ENCODE data around the gene PALS2. TPM values are rescaled to one million over a fixed set of nuclear protein-coding genes. Genes with fewer than 3 reads are reported as not detected.
A peak's percentile ranks its signal among the peaks of the same experiment; 100 is the strongest.

Gene PALS2
- total RNA-seq, 4 donors from 2014 or later = 3.8 to 14.1 (median 9.2) TPM

DNA sequence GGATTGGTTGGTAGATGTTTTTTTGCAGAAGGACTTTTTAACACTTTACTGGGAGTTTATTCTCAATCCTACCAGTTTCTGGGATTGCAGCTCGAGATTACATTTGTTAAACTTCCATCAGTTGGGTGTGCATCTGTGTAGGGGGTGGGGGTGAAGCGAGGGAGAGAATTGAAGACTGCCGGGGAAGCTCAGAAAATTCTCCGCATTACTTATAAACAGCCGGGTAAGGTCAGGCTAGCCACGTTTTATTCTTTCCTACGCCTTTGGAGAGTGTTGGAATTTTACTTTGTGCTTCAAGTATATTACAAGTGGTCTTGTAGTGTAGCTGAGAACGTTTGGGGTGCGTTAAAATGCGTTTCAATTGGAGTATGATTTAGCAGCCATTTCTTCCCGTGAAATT, 1.1 kb downstream of the PALS2 start:
- Histone ChIP-seq H3K27me3 (no peaks in the 10 kb centered on the region), H3K36me3 (no peaks in the 10 kb centered on the region), H3K4me1 (peaks cover 4 to 35% (median 4%) of the 10 kb centered on the region in 3 donors), H3K4me3 (peak overlapping the region; percentile 71 to 87 (median 78)), H3K9me3 (no peaks in the 10 kb centered on the region), H3K27ac (peak overlapping the region in 3 of 4 donors; percentile 70 to 84 (median 73))
- intact Hi-C loops (cut with DNase I) = no loop called here
- DNase-seq = no peak
- WGBS, 2 donors = 7 to 15% methylated on average over 11 of the region's 11 CpGs
- TF ChIP-seq, protein P1, sequence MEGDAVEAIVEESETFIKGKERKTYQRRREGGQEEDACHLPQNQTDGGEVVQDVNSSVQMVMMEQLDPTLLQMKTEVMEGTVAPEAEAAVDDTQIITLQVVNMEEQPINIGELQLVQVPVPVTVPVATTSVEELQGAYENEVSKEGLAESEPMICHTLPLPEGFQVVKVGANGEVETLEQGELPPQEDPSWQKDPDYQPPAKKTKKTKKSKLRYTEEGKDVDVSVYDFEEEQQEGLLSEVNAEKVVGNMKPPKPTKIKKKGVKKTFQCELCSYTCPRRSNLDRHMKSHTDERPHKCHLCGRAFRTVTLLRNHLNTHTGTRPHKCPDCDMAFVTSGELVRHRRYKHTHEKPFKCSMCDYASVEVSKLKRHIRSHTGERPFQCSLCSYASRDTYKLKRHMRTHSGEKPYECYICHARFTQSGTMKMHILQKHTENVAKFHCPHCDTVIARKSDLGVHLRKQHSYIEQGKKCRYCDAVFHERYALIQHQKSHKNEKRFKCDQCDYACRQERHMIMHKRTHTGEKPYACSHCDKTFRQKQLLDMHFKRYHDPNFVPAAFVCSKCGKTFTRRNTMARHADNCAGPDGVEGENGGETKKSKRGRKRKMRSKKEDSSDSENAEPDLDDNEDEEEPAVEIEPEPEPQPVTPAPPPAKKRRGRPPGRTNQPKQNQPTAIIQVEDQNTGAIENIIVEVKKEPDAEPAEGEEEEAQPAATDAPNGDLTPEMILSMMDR (IDR thresholded peaks at IDR 0.05) = no peak
- no peak for TF ChIP-seq POLR2A (IDR thresholded peaks at IDR 0.05)

DNA sequence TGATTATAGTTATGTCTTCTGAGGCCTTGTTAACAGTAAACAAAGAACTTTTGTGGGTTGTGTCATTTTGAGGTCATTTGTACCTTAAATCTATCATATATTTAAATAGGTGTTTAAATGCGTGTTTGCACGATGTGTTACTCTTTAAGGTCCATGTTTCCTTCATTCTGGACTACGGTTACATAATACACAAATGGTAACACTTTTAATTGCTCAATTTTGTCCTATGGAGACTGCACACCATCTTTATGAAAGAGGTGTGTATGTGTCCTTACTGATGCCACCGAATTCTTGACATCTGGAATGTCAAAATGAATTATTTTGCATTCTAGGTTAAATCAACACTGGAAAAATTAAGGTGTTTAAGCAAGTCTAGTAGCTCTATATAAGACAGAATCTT, 1.7 kb downstream of the PALS2 start:
- H3K36me3 ChIP-seq = no peaks in the 10 kb centered on the region
- H3K9me3 ChIP-seq = no peaks in the 10 kb centered on the region
- H3K27me3 ChIP-seq = no peaks in the 10 kb centered on the region
- H3K4me1 ChIP-seq = peaks cover 4 to 35% (median 4%) of the 10 kb centered on the region in 3 donors
- peak overlapping the region in 1 of 4 donors; percentile 87 for H3K4me3 ChIP-seq
- TF ChIP-seq POLR2A (IDR thresholded peaks at IDR 0.05) = no peak
- TF ChIP-seq, protein P1 (IDR thresholded peaks at IDR 0.05) = no peak
- no peak overlapping the region for H3K27ac ChIP-seq
- intact Hi-C loops (cut with DNase I) = no loop called here
- DNase-seq = no peak
- 70 to 74% methylated on average over 4 of the region's 4 CpGs for WGBS, 2 donors

DNA sequence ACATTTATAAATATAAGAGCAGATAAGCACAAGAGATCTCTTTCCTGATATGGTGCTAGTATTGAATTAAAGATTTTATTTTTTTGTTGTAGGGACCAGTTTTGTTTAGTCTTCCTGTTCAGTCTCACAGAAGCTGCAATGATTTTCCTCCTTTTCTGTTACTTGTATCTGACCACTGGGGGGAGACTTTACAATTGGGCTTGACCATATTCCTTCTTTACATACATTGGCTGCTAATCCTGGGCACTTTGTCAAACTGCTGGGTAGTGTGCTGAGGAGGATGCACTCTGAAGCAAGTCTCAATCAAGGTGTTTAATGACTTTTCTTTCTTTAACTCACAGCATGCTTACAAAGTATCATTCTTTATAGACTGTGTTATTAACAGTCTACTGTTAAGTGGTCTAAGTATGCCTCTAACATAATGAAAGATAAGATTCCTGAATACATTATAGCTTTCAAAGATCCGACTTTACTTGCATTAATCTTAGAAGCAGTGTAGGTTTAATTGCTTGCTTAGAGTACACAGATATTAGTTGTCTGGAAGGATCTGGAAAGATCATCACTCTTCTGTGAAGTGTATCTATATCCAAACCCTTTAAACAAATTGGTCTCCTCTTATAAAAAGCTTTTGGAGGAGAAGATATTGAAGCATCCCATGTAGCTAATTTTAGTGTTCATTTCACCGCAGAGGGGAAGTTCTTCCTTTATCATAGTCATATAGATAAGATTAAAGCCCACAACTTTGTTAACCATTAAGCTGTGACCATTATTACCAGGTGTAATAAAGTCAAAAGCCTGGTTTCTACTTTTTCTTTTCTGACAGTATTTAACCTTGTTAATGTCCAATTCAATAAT, 3.1 kb downstream of the PALS2 start:
- intact Hi-C loops (cut with DNase I) = no loop called here
- no peak for DNase-seq
- Histone ChIP-seq H3K4me3 (no peak overlapping the region), H3K27ac (no peak overlapping the region), H3K4me1 (peaks cover 4 to 42% (median 4%) of the 10 kb centered on the region in 3 donors), H3K27me3 (no peaks in the 10 kb centered on the region), H3K9me3 (no peaks in the 10 kb centered on the region), H3K36me3 (no peaks in the 10 kb centered on the region)
- TF ChIP-seq, protein P1 (IDR thresholded peaks at IDR 0.05) = peak; percentile 34 to 55 (median 48)
- TF ChIP-seq POLR2A (IDR thresholded peaks at IDR 0.05) = no peak
- WGBS, 2 donors = 32 to 42% methylated on average over 2 of the region's 2 CpGs

DNA sequence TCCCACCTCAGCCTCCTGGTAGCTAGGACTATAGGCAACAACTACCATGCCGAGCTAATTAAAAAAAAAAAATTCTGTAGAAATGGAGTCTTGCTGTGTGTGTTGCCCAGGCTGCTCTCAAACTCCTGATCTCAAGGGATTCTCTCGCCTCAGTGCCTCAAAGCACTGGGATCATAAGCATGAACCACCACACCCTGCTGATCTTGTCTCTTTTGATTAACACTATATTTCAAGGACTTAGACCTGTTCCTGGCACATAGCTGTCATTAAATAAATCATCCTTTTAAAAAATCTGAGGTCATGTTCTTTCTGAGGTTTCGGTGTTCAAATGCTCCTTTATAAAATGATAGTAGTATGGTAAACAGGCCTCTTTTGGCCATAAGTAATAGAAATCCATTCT, 4.8 kb downstream of the PALS2 start:
- 86 to 88% methylated on average over 3 of the region's 3 CpGs for WGBS, 2 donors
- TF ChIP-seq, protein P1 (IDR thresholded peaks at IDR 0.05) = no peak
- TF ChIP-seq POLR2A (IDR thresholded peaks at IDR 0.05) = no peak
- no peaks in the 10 kb centered on the region for H3K36me3 ChIP-seq
- intact Hi-C loops (cut with DNase I) = no loop called here
- no peaks in the 10 kb centered on the region for H3K9me3 ChIP-seq
- no peak for DNase-seq
- H3K4me1 ChIP-seq = peaks cover 0 to 32% (median 4%) of the 10 kb centered on the region in 3 donors
- no peaks in the 10 kb centered on the region for H3K27me3 ChIP-seq
- no peak overlapping the region for H3K27ac ChIP-seq
- H3K4me3 ChIP-seq = no peak overlapping the region

DNA sequence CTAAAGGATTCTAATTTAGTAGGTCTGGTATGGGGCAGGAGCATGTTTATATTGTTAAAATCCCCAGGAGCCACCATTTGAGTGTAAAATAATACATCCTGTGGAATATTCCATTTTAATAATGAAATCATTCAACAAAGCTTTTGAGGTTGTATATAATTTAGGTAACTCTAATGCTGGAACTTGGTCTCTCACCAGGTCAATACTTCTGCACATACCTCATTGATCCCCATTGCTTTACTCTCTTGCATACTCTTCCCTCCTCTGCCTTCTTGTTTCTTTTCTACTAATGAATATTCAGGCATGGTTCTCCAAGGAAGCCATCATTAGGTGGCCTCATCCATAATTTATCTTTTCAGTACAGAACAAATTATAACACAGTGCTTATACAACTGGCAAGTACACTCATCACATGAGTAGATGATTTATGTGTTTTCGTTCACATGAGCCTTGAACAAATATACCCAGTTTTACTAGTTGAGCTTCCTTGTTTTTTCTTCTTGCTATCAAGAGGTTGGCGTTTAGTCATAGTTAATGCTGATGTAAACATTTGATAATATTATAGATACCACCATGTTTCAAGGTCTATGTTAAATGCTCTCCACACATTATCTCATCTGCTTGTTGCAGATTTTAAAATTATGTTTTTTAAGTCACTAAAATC, 7.2 kb downstream of the PALS2 start:
- H3K4me1 ChIP-seq = peaks cover 0 to 16% (median 0%) of the 10 kb centered on the region in 3 donors
- H3K27me3 ChIP-seq = no peaks in the 10 kb centered on the region
- DNase-seq = no peak
- no peak overlapping the region for H3K4me3 ChIP-seq
- H3K27ac ChIP-seq = no peak overlapping the region
- 37 to 47% methylated on average over 2 of the region's 2 CpGs for WGBS, 2 donors
- intact Hi-C loops (cut with DNase I) = no loop called here
- no peaks in the 10 kb centered on the region for H3K9me3 ChIP-seq
- no peak for TF ChIP-seq POLR2A (IDR thresholded peaks at IDR 0.05)
- TF ChIP-seq, protein P1 (IDR thresholded peaks at IDR 0.05) = no peak
- no peaks in the 10 kb centered on the region for H3K36me3 ChIP-seq
